ENCODE data around the gene CISH. TPM values are rescaled to one million over a fixed set of nuclear protein-coding genes. Genes with fewer than 3 reads are reported as not detected.

CISH gene
- total RNA-seq, 1 experiment from 2014 or later, result 2.7 TPM

GRCh38 chr3:50571486-50571885 lies 40.1 kb downstream of the CISH start:
- intact Hi-C loops (cut with micrococcal nuclease; ENCODE audit: unreplicated experiment), result no loop called here

GRCh38 chr3:50570508-50571279 lies 40.9 kb downstream of the CISH start:
- ChIA-PET POLR2A (ENCODE audit: unreplicated experiment) (interaction anchor here (0.5 kb wide), 1 partner anchor 24 kb away, joined by 3 read pairs; no protein-coding TSS in a partner anchor), CTCF (interaction anchor here (0.7 to 1.6 kb wide), 3 partner anchors 21 to 45 kb away, joined by 3 to 6 read pairs (median 5); no protein-coding TSS in a partner anchor)
- H3K27ac ChIP-seq, result no peak overlapping the region
- no peak overlapping the region for H2AFZ ChIP-seq
- H3F3A ChIP-seq (ENCODE audit: insufficient read depth, low read depth), result peaks cover 10% of the 10 kb centered on the region; the same call in 1 of the 2 replicates
- no peaks in the 10 kb centered on the region for H3K27me3 ChIP-seq (ENCODE audit: insufficient read depth, low read depth)
- DNase-seq, result no peak
- H3K79me2 ChIP-seq (ENCODE audit: low read depth), result peaks cover 11% of the 10 kb centered on the region; the same call in 1 of the 2 replicates
- TF ChIP-seq CTCF (conservative IDR thresholded peaks at IDR 0.05), result no peak
- no peak for TF ChIP-seq EZH2 (IDR thresholded peaks at IDR 0.05; ENCODE audit: low read depth)
- H4K20me1 ChIP-seq (ENCODE audit: insufficient read depth), result no peaks in the 10 kb centered on the region
- no TSS peak for BruUV-seq (replicated peaks)
- no peaks in the 10 kb centered on the region for H3K36me3 ChIP-seq (ENCODE audit: low read depth)
- H3K4me3 ChIP-seq, result peak overlapping the region; percentile 94; the same call in 1 of the 2 replicates
- H3K4me2 ChIP-seq, result peak overlapping the region; percentile 88
- no peaks in the 10 kb centered on the region for H3K9me2 ChIP-seq (ENCODE audit: insufficient read depth)
- intact Hi-C loops (cut with micrococcal nuclease; ENCODE audit: unreplicated experiment), result no loop called here
- no peaks in the 10 kb centered on the region for H3K9me3 ChIP-seq (ENCODE audit: insufficient read depth, low read depth)
- H3K4me1 ChIP-seq (replicated peaks; ENCODE audit: insufficient read depth), result peaks cover 13% of the 10 kb centered on the region

More at GRCh38 chr3:50571486-50571885, 40.1 kb downstream of the CISH start:
- POLR2A ChIA-PET (ENCODE audit: unreplicated experiment), result interaction anchor here (0.5 kb wide), 2 partner anchors 23 to 272 kb away, joined by 3 to 6 read pairs; no protein-coding TSS in a partner anchor
- Histone ChIP-seq H3K36me3 (ENCODE audit: low read depth) (no peaks in the 10 kb centered on the region), H3F3A (ENCODE audit: insufficient read depth, low read depth) (peaks cover 10% of the 10 kb centered on the region; the same call in 1 of the 2 replicates), H3K9me2 (ENCODE audit: insufficient read depth) (no peaks in the 10 kb centered on the region), H3K27ac (no peak overlapping the region), H2AFZ (no peak overlapping the region), H3K4me2 (no peak overlapping the region), H3K27me3 (ENCODE audit: insufficient read depth, low read depth) (no peaks in the 10 kb centered on the region), H4K20me1 (ENCODE audit: insufficient read depth) (no peaks in the 10 kb centered on the region), H3K4me1 (replicated peaks; ENCODE audit: insufficient read depth) (peaks cover 13% of the 10 kb centered on the region), H3K9me3 (ENCODE audit: insufficient read depth, low read depth) (no peaks in the 10 kb centered on the region), H3K4me3 (no peak overlapping the region), H3K79me2 (ENCODE audit: low read depth) (peaks cover 11% of the 10 kb centered on the region; the same call in 1 of the 2 replicates)
- DNase-seq, result no peak
- no TSS peak for BruUV-seq (replicated peaks)
- CTCF ChIA-PET, result interaction anchor here (0.6 to 1.6 kb wide), 2 partner anchors 40 to 44 kb away, joined by 5 to 6 read pairs; partner anchors contain the start of gene CISH
- no peak for TF ChIP-seq EZH2 (IDR thresholded peaks at IDR 0.05; ENCODE audit: low read depth)
- no peak for TF ChIP-seq CTCF (conservative IDR thresholded peaks at IDR 0.05)

GRCh38 chr3:50568947-50569749 lies 42.4 kb downstream of the CISH start, which contains the start of gene HEMK1:
HEMK1 (plus strand) TSS chr3:50569522; CDS start chr3:50571105, 1,583 bp downstream.
- BruUV-seq (replicated peaks), result no TSS peak
- POLR2A ChIA-PET (ENCODE audit: unreplicated experiment), result interaction anchor here (0.6 to 1.0 kb wide), 10 partner anchors 22 to 930 kb away, joined by 3 to 10 read pairs (median 5); partner anchors contain the start of genes CYB561D2, MANF and NPRL2

More at GRCh38 chr3:50568947-50569749, 42.4 kb downstream of the CISH start, which contains the start of gene HEMK1:
- H3K4me2 ChIP-seq, result peak within 1 kb of the TSS; percentile 88
- H3K4me1 ChIP-seq (replicated peaks; ENCODE audit: insufficient read depth), result peaks cover 13% of the 10 kb centered on the region
- no peaks in the 10 kb centered on the region for H3K27me3 ChIP-seq (ENCODE audit: insufficient read depth, low read depth)
- peak within 1 kb of the TSS; percentile 89 for H2AFZ ChIP-seq
- peaks cover 11% of the 10 kb centered on the region; the same call in 1 of the 2 replicates for H3K79me2 ChIP-seq (ENCODE audit: low read depth)
- H3K9me3 ChIP-seq (ENCODE audit: insufficient read depth, low read depth), result no peaks in the 10 kb centered on the region
- H3K9me2 ChIP-seq (ENCODE audit: insufficient read depth), result no peaks in the 10 kb centered on the region
- peak; percentile 82 to 96 for DNase-seq
- H3K36me3 ChIP-seq (ENCODE audit: low read depth), result no peaks in the 10 kb centered on the region
- CTCF ChIA-PET, result interaction anchor here (0.6 to 1.0 kb wide), 4 partner anchors 32 to 270 kb away, joined by 3 to 9 read pairs (median 4); partner anchors contain the start of genes HYAL3, MAPKAPK3 and NAA80
- H3K27ac ChIP-seq, result 0 out of 2 replicates have a peak within 1 kb of the TSS, but pooled peaks have one; percentile 24
- TF ChIP-seq EZH2 (IDR thresholded peaks at IDR 0.05; ENCODE audit: low read depth), result no peak
- intact Hi-C loops (cut with micrococcal nuclease; ENCODE audit: unreplicated experiment), result loop anchor here (1.0 kb wide), 1 partner anchor 816 kb away; the partner anchor contains the start of gene MANF
- H3F3A ChIP-seq (ENCODE audit: insufficient read depth, low read depth), result peaks cover 10% of the 10 kb centered on the region; the same call in 1 of the 2 replicates
- H4K20me1 ChIP-seq (ENCODE audit: insufficient read depth), result no peaks in the 10 kb centered on the region
- peak within 1 kb of the TSS; percentile 94 for H3K4me3 ChIP-seq
